ENCODE results near the gene AFMID.

- TF ChIP-seq, protein P1, sequence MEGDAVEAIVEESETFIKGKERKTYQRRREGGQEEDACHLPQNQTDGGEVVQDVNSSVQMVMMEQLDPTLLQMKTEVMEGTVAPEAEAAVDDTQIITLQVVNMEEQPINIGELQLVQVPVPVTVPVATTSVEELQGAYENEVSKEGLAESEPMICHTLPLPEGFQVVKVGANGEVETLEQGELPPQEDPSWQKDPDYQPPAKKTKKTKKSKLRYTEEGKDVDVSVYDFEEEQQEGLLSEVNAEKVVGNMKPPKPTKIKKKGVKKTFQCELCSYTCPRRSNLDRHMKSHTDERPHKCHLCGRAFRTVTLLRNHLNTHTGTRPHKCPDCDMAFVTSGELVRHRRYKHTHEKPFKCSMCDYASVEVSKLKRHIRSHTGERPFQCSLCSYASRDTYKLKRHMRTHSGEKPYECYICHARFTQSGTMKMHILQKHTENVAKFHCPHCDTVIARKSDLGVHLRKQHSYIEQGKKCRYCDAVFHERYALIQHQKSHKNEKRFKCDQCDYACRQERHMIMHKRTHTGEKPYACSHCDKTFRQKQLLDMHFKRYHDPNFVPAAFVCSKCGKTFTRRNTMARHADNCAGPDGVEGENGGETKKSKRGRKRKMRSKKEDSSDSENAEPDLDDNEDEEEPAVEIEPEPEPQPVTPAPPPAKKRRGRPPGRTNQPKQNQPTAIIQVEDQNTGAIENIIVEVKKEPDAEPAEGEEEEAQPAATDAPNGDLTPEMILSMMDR (IDR thresholded peaks at IDR 0.05; ENCODE audit: low read length), result no peak
- no peak for TF ChIP-seq EZH2 (optimal IDR thresholded peaks at IDR 0.05; ENCODE audit: low read depth, low read length)
- TF ChIP-seq EZH2phosphoT487 (IDR thresholded peaks at IDR 0.05; ENCODE audit: low read length), result no peak
Observed at GRCh38 chr17:78223765-78224164, 36.6 kb downstream of the AFMID start.
